Fibroblast of skin of right quadriceps (primary cell): ENCODE results near the gene BIRC2.
"Not testable (repeated sequence)": the region's sequence is repeated elsewhere in the genome, so short reads cannot be mapped to it uniquely, and the experiment has no call there.

ENCODE experiments used
- DNase-seq: peaks from one replicate; pipeline ENCODE4 v3.0.0-alpha.2; 2013

Gene BIRC2

GRCh38 chr11:102323542-102324251 lies 23.3 kb upstream of the BIRC2 start:
- peak; percentile 85 for DNase-seq

GRCh38 chr11:102325088-102325487 lies 21.9 kb upstream of the BIRC2 start:
- no peak for DNase-seq

GRCh38 chr11:102328748-102329147 lies 18.3 kb upstream of the BIRC2 start:
- DNase-seq = no peak

GRCh38 chr11:102330231-102330630 lies 16.8 kb upstream of the BIRC2 start:
- DNase-seq = peak; percentile 28

- DNase-seq = no peak
Measured at GRCh38 chr11:102331341-102331740, 15.7 kb upstream of the BIRC2 start.

GRCh38 chr11:102332611-102332994 lies 14.4 kb upstream of the BIRC2 start:
- DNase-seq = no peak

- no peak for DNase-seq
Measured at GRCh38 chr11:102338479-102339010, 8.5 kb upstream of the BIRC2 start.

- DNase-seq = not testable (repeated sequence)
Measured at GRCh38 chr11:102341311-102341710, 5.7 kb upstream of the BIRC2 start.

- peak; percentile 84 for DNase-seq
Measured at GRCh38 chr11:102341844-102342318, 5.1 kb upstream of the BIRC2 start.

GRCh38 chr11:102343809-102344208 lies 3.2 kb upstream of the BIRC2 start:
- peak; percentile 91 for DNase-seq

- peak; percentile 86 for DNase-seq
Measured at GRCh38 chr11:102345904-102346303, 1.1 kb upstream of the BIRC2 start.

- DNase-seq = no peak
Measured at GRCh38 chr11:102346456-102346747, 612 bp upstream of the BIRC2 start.

- peak; percentile 33 for DNase-seq
Measured at GRCh38 chr11:102347462-102348370, 702 bp downstream of the BIRC2 start.

- no peak for DNase-seq
Measured at GRCh38 chr11:102357116-102357515, 10.1 kb downstream of the BIRC2 start.

GRCh38 chr11:102359372-102359771 lies 12.4 kb downstream of the BIRC2 start:
- no peak for DNase-seq

- no peak for DNase-seq
Measured at GRCh38 chr11:102360681-102361080, 13.7 kb downstream of the BIRC2 start.

GRCh38 chr11:102361086-102362031 lies 14.3 kb downstream of the BIRC2 start:
- DNase-seq = peak; percentile 53

GRCh38 chr11:102364991-102365390 lies 18.0 kb downstream of the BIRC2 start:
- DNase-seq = no peak

- no peak for DNase-seq
Measured at GRCh38 chr11:102367364-102367763, 20.4 kb downstream of the BIRC2 start.

GRCh38 chr11:102368472-102368871 lies 21.5 kb downstream of the BIRC2 start:
- no peak for DNase-seq

GRCh38 chr11:102374633-102375424 lies 27.8 kb downstream of the BIRC2 start:
- DNase-seq = not testable (repeated sequence)
